Measurements from ENCODE around the gene BRWD1.
A peak's percentile ranks its signal among the peaks of the same experiment; 100 is the strongest.

The BRWD1 gene

GRCh38 chr21:39348355-39349210 is 35.2 kb upstream of the BRWD1 start, which contains the start of gene HMGN1:
HMGN1 (minus strand) TSS chr21:39349088; CDS start chr21:39348917, 171 bp downstream.
- DNase-seq (ENCODE audit: extremely low read depth, low read depth) = no peak
- no peak for TF ChIP-seq CTCF (IDR thresholded peaks at IDR 0.05; ENCODE audit: low read depth, low read length, missing control alignments)
- H3K4me3 ChIP-seq (replicated peaks; ENCODE audit: low read depth, low read length) = peak within 1 kb of the TSS; percentile 92

- no peak for DNase-seq (ENCODE audit: extremely low read depth, low read depth)
- H3K4me3 ChIP-seq (replicated peaks; ENCODE audit: low read depth, low read length) = peak overlapping the region; percentile 92
- TF ChIP-seq CTCF (IDR thresholded peaks at IDR 0.05; ENCODE audit: low read depth, low read length, missing control alignments) = no peak
These were observed 34.6 kb upstream of the BRWD1 start for GRCh38 chr21:39348040-39348354.

- H3K4me3 ChIP-seq (replicated peaks; ENCODE audit: low read depth, low read length) = peak overlapping the region; percentile 92
- TF ChIP-seq CTCF (IDR thresholded peaks at IDR 0.05; ENCODE audit: low read depth, low read length, missing control alignments) = no peak
- no peak for DNase-seq (ENCODE audit: extremely low read depth, low read depth)
These were observed 34.1 kb upstream of the BRWD1 start for GRCh38 chr21:39347537-39347936.

GRCh38 chr21:39346671-39347331 is 33.4 kb upstream of the BRWD1 start:
- no peak for DNase-seq (ENCODE audit: extremely low read depth, low read depth)
- H3K4me3 ChIP-seq (replicated peaks; ENCODE audit: low read depth, low read length) = peak overlapping the region; percentile 92
- no peak for TF ChIP-seq CTCF (IDR thresholded peaks at IDR 0.05; ENCODE audit: low read depth, low read length, missing control alignments)

GRCh38 chr21:39346206-39346605 is 32.8 kb upstream of the BRWD1 start:
- H3K4me3 ChIP-seq (replicated peaks; ENCODE audit: low read depth, low read length) = peak overlapping the region; percentile 92
- no peak for TF ChIP-seq CTCF (IDR thresholded peaks at IDR 0.05; ENCODE audit: low read depth, low read length, missing control alignments)
- no peak for DNase-seq (ENCODE audit: extremely low read depth, low read depth)

GRCh38 chr21:39345440-39345839 is 32.0 kb upstream of the BRWD1 start:
- DNase-seq (ENCODE audit: extremely low read depth, low read depth) = no peak
- peak overlapping the region; percentile 92 for H3K4me3 ChIP-seq (replicated peaks; ENCODE audit: low read depth, low read length)
- no peak for TF ChIP-seq CTCF (IDR thresholded peaks at IDR 0.05; ENCODE audit: low read depth, low read length, missing control alignments)
